Mesenchymal stem cell (in vitro differentiated cells and primary cell): ENCODE data around the gene SLC36A3.
A peak's percentile ranks its signal among the peaks of the same experiment; 100 is the strongest.

ENCODE experiments used
- DNase-seq: peaks from one replicate; pipeline ENCODE4 v3.0.0-alpha.2; 2013
- H2AFZ ChIP-seq: one replicate; pipeline ENCODE4 v1.6.1; 2013; ENCODE audit warnings: low read depth, mild to moderate bottlenecking, control low read depth, inconsistent platforms, low read length, moderate library complexity
- H2AK5ac ChIP-seq: 2 replicates; pipeline ENCODE4 v1.6.1; 2013; ENCODE audit warnings: low read length, moderate library complexity, mild to moderate bottlenecking, inconsistent platforms; ENCODE audit not compliant: severe bottlenecking
- H2BK120ac ChIP-seq: one replicate; pipeline ENCODE4 v1.6.1; 2013; ENCODE audit warnings: low read depth, mild to moderate bottlenecking, inconsistent platforms, low read length, moderate library complexity
- H2BK12ac ChIP-seq, 2 experiments: one replicate each; pipeline ENCODE4 v1.6.1; 2013; ENCODE audit warnings: inconsistent platforms in 2 of 2, low read length in 2 of 2, mild to moderate bottlenecking in 2 of 2, moderate library complexity in 2 of 2, control low read depth in 1 of 2
- H2BK15ac ChIP-seq: one replicate; pipeline ENCODE4 v1.6.1; 2013; ENCODE audit warnings: mild to moderate bottlenecking, low read depth, inconsistent platforms; ENCODE audit not compliant: poor library complexity, severe bottlenecking
- H2BK5ac ChIP-seq: 2 replicates; pipeline ENCODE4 v1.6.1; 2013; ENCODE audit warnings: low read depth, mild to moderate bottlenecking, low read length, control low read depth, inconsistent platforms; ENCODE audit not compliant: poor library complexity, severe bottlenecking
- H3K14ac ChIP-seq, 2 experiments: one replicate each; pipeline ENCODE4 v1.6.1; 2013; ENCODE audit warnings: inconsistent platforms in 2 of 2, low read length in 2 of 2, control low read depth in 1 of 2, mild to moderate bottlenecking in 1 of 2, moderate library complexity in 1 of 2
- H3K18ac ChIP-seq, 2 experiments: one replicate each; pipeline ENCODE4 v1.6.1; 2013; ENCODE audit warnings: inconsistent platforms in 2 of 2, low read length in 2 of 2, control low read depth in 1 of 2, low read depth in 1 of 2, mild to moderate bottlenecking in 1 of 2
- H3K23ac ChIP-seq, 2 experiments: one replicate each; pipeline ENCODE4 v1.6.1; 2013; ENCODE audit warnings: inconsistent platforms in 2 of 2, low read length in 2 of 2, mild to moderate bottlenecking in 2 of 2, moderate library complexity in 2 of 2, control low read depth in 1 of 2
- H3K27ac ChIP-seq: 2 replicates; pipeline ENCODE4 v1.5.1; 2013; ENCODE audit warnings: mild to moderate bottlenecking, moderate library complexity, low read length, control low read depth, inconsistent platforms; ENCODE audit not compliant: poor library complexity, severe bottlenecking
- H3K27me3 ChIP-seq, 2 experiments: 2 replicates each; pipeline versions ENCODE4 v1.6.1 to v1.7.0; 2013; ENCODE audit warnings: low read length in 2 of 2, mild to moderate bottlenecking in 2 of 2, moderate library complexity in 2 of 2, control low read depth in 1 of 2, inconsistent platforms in 1 of 2; ENCODE audit not compliant: control insufficient read depth in 1 of 2, insufficient read depth in 1 of 2
- H3K36me3 ChIP-seq, 2 experiments: 2 replicates each; pipeline versions ENCODE4 v1.6.1 to v1.7.0; 2013; ENCODE audit warnings: low read length in 2 of 2, control low read depth in 1 of 2, inconsistent platforms in 1 of 2, low read depth in 1 of 2, mild to moderate bottlenecking in 1 of 2; ENCODE audit not compliant: insufficient read depth in 2 of 2, control insufficient read depth in 1 of 2
- H3K4ac ChIP-seq, 2 experiments: one replicate each; pipeline ENCODE4 v1.6.1; 2013; ENCODE audit warnings: inconsistent platforms in 2 of 2, low read length in 2 of 2, mild to moderate bottlenecking in 2 of 2, moderate library complexity in 2 of 2, control low read depth in 1 of 2, low read depth in 1 of 2
- H3K4me1 ChIP-seq: 2 replicates; pipeline ENCODE4 v1.6.1; 2013; ENCODE audit warnings: low read depth, low read length, control low read depth; ENCODE audit not compliant: control insufficient read depth, insufficient read depth
- H3K4me2 ChIP-seq: 2 replicates; pipeline ENCODE4 v1.6.1; 2013; ENCODE audit warnings: low read length, mild to moderate bottlenecking, inconsistent platforms; ENCODE audit not compliant: poor library complexity, severe bottlenecking
- H3K4me3 ChIP-seq, 2 experiments: 2 replicates each; pipeline versions ENCODE4 v1.5.1 to v1.7.0; 2013; ENCODE audit warnings: low read length in 2 of 2, mild to moderate bottlenecking in 2 of 2, control low read depth in 1 of 2, low read depth in 1 of 2; ENCODE audit not compliant: insufficient read depth in 1 of 2
- H3K79me1 ChIP-seq: replicated peaks from 2 replicates; pipeline ENCODE4 v1.6.1; 2013; ENCODE audit warnings: mild to moderate bottlenecking, control low read depth, low read length, inconsistent platforms; ENCODE audit not compliant: poor library complexity, severe bottlenecking
- H3K9ac ChIP-seq: 2 replicates; pipeline ENCODE4 v1.7.0; 2013; ENCODE audit warnings: mild to moderate bottlenecking, low read length, moderate library complexity
- H3K9me3 ChIP-seq: 2 replicates; pipeline ENCODE4 v1.7.0; 2013; ENCODE audit warnings: mild to moderate bottlenecking, low read length; ENCODE audit not compliant: control insufficient read depth
- H4K8ac ChIP-seq: one replicate; pipeline ENCODE4 v1.6.1; 2013; ENCODE audit warnings: inconsistent platforms, mild to moderate bottlenecking, low read length, moderate library complexity
- H4K91ac ChIP-seq: one replicate; pipeline ENCODE4 v1.6.1; 2013; ENCODE audit warnings: mild to moderate bottlenecking, low read length, inconsistent platforms
- WGBS: methylation state at CpG from one replicate; pipeline ENCODE4 v1.1.7; 2013; ENCODE audit warnings: mixed read lengths; 5-methylcytosine and 5-hydroxymethylcytosine counted together

SLC36A3 gene

GRCh38 chr5:151315998-151316597 is 12.5 kb upstream of the SLC36A3 start:
- H2BK15ac ChIP-seq = no peak overlapping the region
- 48% methylated on average over 7 of the region's 8 CpGs for WGBS
- H2AK5ac ChIP-seq = no peak overlapping the region
- H3K27me3 ChIP-seq = peaks cover 0 to 7% of the 10 kb centered on the region in 2 experiments
- H2BK12ac ChIP-seq = no peak overlapping the region
- H2AFZ ChIP-seq = peak overlapping the region; percentile 27
- H3K9me3 ChIP-seq = peaks cover 4% of the 10 kb centered on the region
- no peak overlapping the region for H3K27ac ChIP-seq
- no peak overlapping the region for H3K14ac ChIP-seq
- H4K8ac ChIP-seq = no peak overlapping the region
- H3K79me1 ChIP-seq = no peaks in the 10 kb centered on the region
- H3K4me1 ChIP-seq = peaks cover 1% of the 10 kb centered on the region
- H3K9ac ChIP-seq = no peak overlapping the region
- no peak overlapping the region for H3K23ac ChIP-seq
- H3K4me3 ChIP-seq = no peak overlapping the region
- H3K4ac ChIP-seq = no peak overlapping the region
- H2BK5ac ChIP-seq = no peak overlapping the region
- H3K4me2 ChIP-seq = no peak overlapping the region
- no peak overlapping the region for H4K91ac ChIP-seq
- no peak overlapping the region for H2BK120ac ChIP-seq
- peak; percentile 61 for DNase-seq
- H3K18ac ChIP-seq = no peak overlapping the region
- no peaks in the 10 kb centered on the region for H3K36me3 ChIP-seq

- WGBS = no CpG with 5 or more reads among the region's 2 CpGs
Observed at GRCh38 chr5:151313357-151313756, 9.8 kb upstream of the SLC36A3 start.

GRCh38 chr5:151312756-151313324 is 9.3 kb upstream of the SLC36A3 start:
- H3K4me2 ChIP-seq = no peak overlapping the region
- H3K9me3 ChIP-seq = peaks cover 5% of the 10 kb centered on the region
- no peak overlapping the region for H2BK15ac ChIP-seq
- no peak overlapping the region for H2BK5ac ChIP-seq
- H3K14ac ChIP-seq = no peak overlapping the region
- H3K9ac ChIP-seq = no peak overlapping the region
- no peak overlapping the region for H2AFZ ChIP-seq
- H4K91ac ChIP-seq = no peak overlapping the region
- no peaks in the 10 kb centered on the region for H3K79me1 ChIP-seq
- H2AK5ac ChIP-seq = no peak overlapping the region
- no peak overlapping the region for H2BK120ac ChIP-seq
- no peak overlapping the region for H3K4ac ChIP-seq
- peaks cover 0 to 7% of the 10 kb centered on the region in 2 experiments for H3K27me3 ChIP-seq
- DNase-seq = no peak
- no peak overlapping the region for H3K27ac ChIP-seq
- WGBS = no CpG with 5 or more reads among the region's 5 CpGs
- no peak overlapping the region for H4K8ac ChIP-seq
- H3K4me3 ChIP-seq = no peak overlapping the region
- H3K36me3 ChIP-seq = no peaks in the 10 kb centered on the region
- no peak overlapping the region for H3K23ac ChIP-seq
- peaks cover 1% of the 10 kb centered on the region for H3K4me1 ChIP-seq
- H2BK12ac ChIP-seq = no peak overlapping the region
- no peak overlapping the region for H3K18ac ChIP-seq

More at GRCh38 chr5:151313357-151313756, 9.8 kb upstream of the SLC36A3 start:
- no peak overlapping the region for H3K4ac ChIP-seq
- no peak overlapping the region for H3K4me2 ChIP-seq
- H3K23ac ChIP-seq = no peak overlapping the region
- H2BK15ac ChIP-seq = no peak overlapping the region
- no peak overlapping the region for H2BK12ac ChIP-seq
- H3K36me3 ChIP-seq = no peaks in the 10 kb centered on the region
- peaks cover 5% of the 10 kb centered on the region for H3K9me3 ChIP-seq
- no peak overlapping the region for H3K9ac ChIP-seq
- H4K8ac ChIP-seq = no peak overlapping the region
- H3K14ac ChIP-seq = no peak overlapping the region
- H3K27ac ChIP-seq = no peak overlapping the region
- peaks cover 0 to 7% of the 10 kb centered on the region in 2 experiments for H3K27me3 ChIP-seq
- no peak for DNase-seq
- H4K91ac ChIP-seq = no peak overlapping the region
- H3K4me3 ChIP-seq = no peak overlapping the region
- H2BK5ac ChIP-seq = no peak overlapping the region
- H2AFZ ChIP-seq = no peak overlapping the region
- no peak overlapping the region for H2BK120ac ChIP-seq
- H2AK5ac ChIP-seq = no peak overlapping the region
- H3K4me1 ChIP-seq = peaks cover 1% of the 10 kb centered on the region
- H3K18ac ChIP-seq = no peak overlapping the region
- H3K79me1 ChIP-seq = no peaks in the 10 kb centered on the region

GRCh38 chr5:151310932-151311331 is 7.4 kb upstream of the SLC36A3 start:
- H3K27ac ChIP-seq = no peak overlapping the region
- no peak overlapping the region for H3K4me3 ChIP-seq
- no peak overlapping the region for H2AK5ac ChIP-seq
- peaks cover 0 to 7% of the 10 kb centered on the region in 2 experiments for H3K27me3 ChIP-seq
- H3K14ac ChIP-seq = no peak overlapping the region
- no peak overlapping the region for H3K9ac ChIP-seq
- no peak overlapping the region for H2BK5ac ChIP-seq
- no peak overlapping the region for H3K4ac ChIP-seq
- no peak overlapping the region for H3K4me2 ChIP-seq
- H4K91ac ChIP-seq = no peak overlapping the region
- no peak overlapping the region for H2BK15ac ChIP-seq
- H2AFZ ChIP-seq = no peak overlapping the region
- H4K8ac ChIP-seq = no peak overlapping the region
- no peaks in the 10 kb centered on the region for H3K4me1 ChIP-seq
- H3K18ac ChIP-seq = no peak overlapping the region
- H3K36me3 ChIP-seq = no peaks in the 10 kb centered on the region
- H3K23ac ChIP-seq = no peak overlapping the region
- no peaks in the 10 kb centered on the region for H3K79me1 ChIP-seq
- no peak for DNase-seq
- H2BK120ac ChIP-seq = no peak overlapping the region
- peaks cover 5% of the 10 kb centered on the region for H3K9me3 ChIP-seq
- no peak overlapping the region for H2BK12ac ChIP-seq
